GM12891 (cell line): Measurements from ENCODE around the gene KCNIP4.

ENCODE experiments used
- PAX5 ChIP-seq: IDR thresholded peaks from 2 replicates; pipeline ENCODE4 v1.6.1; 2011; ENCODE audit warnings: low read length, moderate library complexity, mild to moderate bottlenecking; ENCODE audit not compliant: insufficient read depth, severe bottlenecking
- POLR2A ChIP-seq: IDR thresholded peaks from 2 replicates; pipeline ENCODE4 v1.6.1; 2011; ENCODE audit warnings: low read depth, low read length, control low read depth
- POLR2AphosphoS5 ChIP-seq: IDR thresholded peaks from 2 replicates; pipeline ENCODE4 v1.6.1; 2011; ENCODE audit warnings: low read depth, low read length, control low read depth
- POU2F2 ChIP-seq: IDR thresholded peaks from 2 replicates; pipeline ENCODE4 v1.6.1; 2011; ENCODE audit warnings: low read depth, mild to moderate bottlenecking, control low read depth, low read length, moderate library complexity
- SPI1 ChIP-seq: IDR thresholded peaks from 2 replicates; pipeline ENCODE4 v1.6.1; 2011; ENCODE audit warnings: low read depth, low read length, control low read depth
- TAF1 ChIP-seq: IDR thresholded peaks from 2 replicates; pipeline ENCODE4 v1.6.1; 2011; ENCODE audit warnings: low read depth, low read length, control low read depth

GRCh38 chr4:21467551-21467950 is 481.0 kb downstream of the KCNIP4 start:
- no peak for TF ChIP-seq POLR2A
- no peak for TF ChIP-seq PAX5
- no peak for TF ChIP-seq TAF1
- no peak for TF ChIP-seq POLR2AphosphoS5
- no peak for TF ChIP-seq SPI1
- TF ChIP-seq POU2F2: no peak
